Measurements from ENCODE around the gene FBXO38.
"Not testable (repeated sequence)": the region's sequence is repeated elsewhere in the genome, so short reads cannot be mapped to it uniquely, and the experiment has no call there.

Gene FBXO38

GRCh38 chr5:148427370-148428042 lies 43.7 kb downstream of the FBXO38 start:
- no peak for DNase-seq (ENCODE audit: low spot score)

- no peak for DNase-seq (ENCODE audit: low spot score)
Measured at GRCh38 chr5:148428848-148429247, 45.1 kb downstream of the FBXO38 start.

GRCh38 chr5:148433826-148434225 lies 50.1 kb downstream of the FBXO38 start:
- DNase-seq (ENCODE audit: low spot score): no peak

GRCh38 chr5:148436029-148436428 lies 52.3 kb downstream of the FBXO38 start:
- DNase-seq (ENCODE audit: low spot score): no peak

GRCh38 chr5:148437249-148437648 lies 53.5 kb downstream of the FBXO38 start:
- no peak for DNase-seq (ENCODE audit: low spot score)

GRCh38 chr5:148438933-148439332 lies 55.2 kb downstream of the FBXO38 start:
- DNase-seq (ENCODE audit: low spot score): no peak

- no peak for DNase-seq (ENCODE audit: low spot score)
Measured at GRCh38 chr5:148443241-148443640, 59.5 kb downstream of the FBXO38 start.

GRCh38 chr5:148443998-148444397 lies 60.2 kb downstream of the FBXO38 start:
- peak; percentile 25 for DNase-seq (ENCODE audit: low spot score)

GRCh38 chr5:148445578-148445977 lies 61.8 kb downstream of the FBXO38 start:
- no peak for DNase-seq (ENCODE audit: low spot score)

- DNase-seq (ENCODE audit: low spot score): no peak
Measured at GRCh38 chr5:148446611-148447010, 62.9 kb downstream of the FBXO38 start.

GRCh38 chr5:148452499-148453193 lies 68.9 kb downstream of the FBXO38 start:
- DNase-seq (ENCODE audit: low spot score): no peak

GRCh38 chr5:148454576-148454975 lies 70.8 kb downstream of the FBXO38 start:
- no peak for DNase-seq (ENCODE audit: low spot score)

GRCh38 chr5:148455185-148455584 lies 71.4 kb downstream of the FBXO38 start:
- no peak for DNase-seq (ENCODE audit: low spot score)

GRCh38 chr5:148457183-148457620 lies 73.4 kb downstream of the FBXO38 start:
- DNase-seq (ENCODE audit: low spot score): no peak

GRCh38 chr5:148458036-148458888 lies 74.5 kb downstream of the FBXO38 start:
- no peak for DNase-seq (ENCODE audit: low spot score)

GRCh38 chr5:148459669-148460068 lies 75.9 kb downstream of the FBXO38 start:
- no peak for DNase-seq (ENCODE audit: low spot score)

- no peak for DNase-seq (ENCODE audit: low spot score)
Measured at GRCh38 chr5:148465381-148466235, 81.8 kb downstream of the FBXO38 start.

- DNase-seq (ENCODE audit: low spot score): no peak
Measured at GRCh38 chr5:148466236-148466580, 82.5 kb downstream of the FBXO38 start.

GRCh38 chr5:148467958-148468357 lies 84.2 kb downstream of the FBXO38 start:
- no peak for DNase-seq (ENCODE audit: low spot score)

GRCh38 chr5:148468746-148469145 lies 85.0 kb downstream of the FBXO38 start:
- not testable (repeated sequence) for DNase-seq (ENCODE audit: low spot score)

GRCh38 chr5:148469501-148469935 lies 85.8 kb downstream of the FBXO38 start:
- DNase-seq (ENCODE audit: low spot score): no peak

GRCh38 chr5:148471379-148471778 lies 87.6 kb downstream of the FBXO38 start:
- DNase-seq (ENCODE audit: low spot score): no peak

Measured in HuH-7 (cell line).